Measurements from ENCODE around the gene DHFR. TPM values are rescaled to one million over a fixed set of nuclear protein-coding genes. Genes with fewer than 3 reads are reported as not detected.

The DHFR gene
- total RNA-seq, 2 donors from 2014 or later: 3.9 to 4.8 TPM

DNA sequence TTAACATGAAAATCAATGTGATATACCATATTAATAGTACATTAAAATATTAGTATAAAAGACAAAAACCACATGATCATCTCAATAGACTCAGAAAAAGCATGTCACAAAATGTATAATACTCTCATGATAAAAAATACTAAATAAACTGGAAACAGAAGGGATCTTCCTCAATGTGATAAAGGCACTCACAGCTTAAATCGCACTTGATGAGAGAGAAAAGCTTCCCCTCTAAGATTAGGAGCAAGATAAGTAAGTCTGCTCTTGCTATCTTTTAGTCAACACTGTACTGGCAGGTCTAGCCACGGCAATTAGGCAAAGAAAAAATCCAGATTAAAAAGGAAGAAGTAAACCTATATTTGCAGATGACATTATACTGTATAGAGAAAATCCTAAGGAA is 22.1 kb downstream of the DHFR start:
- no peak for DNase-seq (ENCODE audit: low spot score)
- TF ChIP-seq, protein P1, sequence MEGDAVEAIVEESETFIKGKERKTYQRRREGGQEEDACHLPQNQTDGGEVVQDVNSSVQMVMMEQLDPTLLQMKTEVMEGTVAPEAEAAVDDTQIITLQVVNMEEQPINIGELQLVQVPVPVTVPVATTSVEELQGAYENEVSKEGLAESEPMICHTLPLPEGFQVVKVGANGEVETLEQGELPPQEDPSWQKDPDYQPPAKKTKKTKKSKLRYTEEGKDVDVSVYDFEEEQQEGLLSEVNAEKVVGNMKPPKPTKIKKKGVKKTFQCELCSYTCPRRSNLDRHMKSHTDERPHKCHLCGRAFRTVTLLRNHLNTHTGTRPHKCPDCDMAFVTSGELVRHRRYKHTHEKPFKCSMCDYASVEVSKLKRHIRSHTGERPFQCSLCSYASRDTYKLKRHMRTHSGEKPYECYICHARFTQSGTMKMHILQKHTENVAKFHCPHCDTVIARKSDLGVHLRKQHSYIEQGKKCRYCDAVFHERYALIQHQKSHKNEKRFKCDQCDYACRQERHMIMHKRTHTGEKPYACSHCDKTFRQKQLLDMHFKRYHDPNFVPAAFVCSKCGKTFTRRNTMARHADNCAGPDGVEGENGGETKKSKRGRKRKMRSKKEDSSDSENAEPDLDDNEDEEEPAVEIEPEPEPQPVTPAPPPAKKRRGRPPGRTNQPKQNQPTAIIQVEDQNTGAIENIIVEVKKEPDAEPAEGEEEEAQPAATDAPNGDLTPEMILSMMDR (IDR thresholded peaks at IDR 0.05): no peak
- H3K27me3 ChIP-seq: no peaks in the 10 kb centered on the region
- no peaks in the 10 kb centered on the region for H3K4me1 ChIP-seq
- no peaks in the 10 kb centered on the region for H3K36me3 ChIP-seq
- no peak overlapping the region for H3K27ac ChIP-seq
- H3K9me3 ChIP-seq: no peaks in the 10 kb centered on the region
- H3K4me3 ChIP-seq: no peak overlapping the region

DNA sequence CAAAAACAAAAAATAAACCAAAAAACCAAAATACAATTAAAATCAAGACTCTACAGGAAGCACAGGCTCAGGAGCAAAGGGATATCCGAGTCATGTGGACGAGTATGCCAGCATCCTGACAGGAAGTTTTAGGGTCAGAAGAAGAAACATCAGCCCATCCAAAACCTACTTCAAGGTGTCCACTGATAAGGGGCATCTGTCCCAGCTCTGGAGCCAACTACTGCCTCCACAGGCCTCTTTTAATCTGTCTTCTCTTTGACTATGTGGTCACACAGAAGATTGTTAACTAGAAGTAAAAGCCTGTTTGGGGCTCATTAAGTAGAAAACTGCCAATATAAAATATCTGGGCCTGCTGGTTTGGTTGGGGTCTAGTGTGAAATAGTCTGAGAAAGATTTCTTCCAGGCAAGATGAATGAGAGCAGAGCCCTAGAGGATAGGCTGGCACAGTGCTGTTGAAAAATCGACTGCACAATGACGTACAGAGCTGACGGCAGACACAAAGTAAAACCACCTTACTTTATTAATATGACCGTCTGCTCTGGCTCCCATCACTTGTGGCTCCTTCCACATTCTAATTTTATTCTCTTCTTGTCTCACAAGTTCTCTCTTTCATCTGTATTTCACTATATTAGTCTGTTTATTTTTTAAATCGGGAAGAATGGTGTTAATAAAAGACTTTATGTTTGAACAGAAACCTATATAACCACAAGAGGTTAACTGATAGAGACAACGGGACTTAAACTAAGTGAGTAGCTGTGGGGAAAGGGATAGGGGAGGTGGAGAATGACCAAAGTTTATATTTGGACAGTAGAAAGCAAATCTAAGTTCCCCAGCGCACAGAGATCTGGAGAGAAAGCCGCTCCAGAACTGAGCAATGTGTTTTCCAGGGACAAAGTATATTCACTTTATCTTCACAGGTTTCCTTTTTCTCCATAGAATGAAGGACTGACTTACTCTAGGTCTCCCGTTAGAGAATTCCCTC is 23.2 kb downstream of the DHFR start:
- no peaks in the 10 kb centered on the region for H3K4me1 ChIP-seq
- no peaks in the 10 kb centered on the region for H3K27me3 ChIP-seq
- no peak for DNase-seq (ENCODE audit: low spot score)
- H3K36me3 ChIP-seq: no peaks in the 10 kb centered on the region
- no peak overlapping the region for H3K4me3 ChIP-seq
- TF ChIP-seq, protein P1 (IDR thresholded peaks at IDR 0.05): no peak
- H3K27ac ChIP-seq: no peak overlapping the region
- no peaks in the 10 kb centered on the region for H3K9me3 ChIP-seq

DNA sequence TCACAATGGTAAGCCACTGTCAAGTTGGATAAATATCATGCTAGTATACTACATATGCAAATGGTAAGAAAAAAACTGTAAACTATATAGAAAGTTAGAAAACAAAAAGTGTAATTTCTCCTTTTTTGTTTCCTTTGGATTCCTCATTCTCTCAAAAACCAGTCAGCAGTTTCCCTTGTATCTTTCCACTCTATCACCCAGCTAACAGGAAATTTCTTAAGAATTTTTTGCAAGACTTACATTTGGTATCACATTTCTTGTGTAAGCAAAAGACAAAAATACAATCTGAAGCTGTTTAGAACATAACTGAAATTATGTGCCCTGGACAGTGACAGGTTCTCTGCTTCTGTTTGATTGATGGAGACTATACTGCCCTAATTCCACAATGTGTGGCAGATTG is 25.5 kb downstream of the DHFR start:
- Histone ChIP-seq H3K27me3 (no peaks in the 10 kb centered on the region), H3K9me3 (no peaks in the 10 kb centered on the region), H3K36me3 (no peaks in the 10 kb centered on the region), H3K27ac (no peak overlapping the region), H3K4me3 (no peak overlapping the region), H3K4me1 (no peaks in the 10 kb centered on the region)
- no peak for DNase-seq (ENCODE audit: low spot score)
- TF ChIP-seq, protein P1 (IDR thresholded peaks at IDR 0.05): no peak

DNA sequence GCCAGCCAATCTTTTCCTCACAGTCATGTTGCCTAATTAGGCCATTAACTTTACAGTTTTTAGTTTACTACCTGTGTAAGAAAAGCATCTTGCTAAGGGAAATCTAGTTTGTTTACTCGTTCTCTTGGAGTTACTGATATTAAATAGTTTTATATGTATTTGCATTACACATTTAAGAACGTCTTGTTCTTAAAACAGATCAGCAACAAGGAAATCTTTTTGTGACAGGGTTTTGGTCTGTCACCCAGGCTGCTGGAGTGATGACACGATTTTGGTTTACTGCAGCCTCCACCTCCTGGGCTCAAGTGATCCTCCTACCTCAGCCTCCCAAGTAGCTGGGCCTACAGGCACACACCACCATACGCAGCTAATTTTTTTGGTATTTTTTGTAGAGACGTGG is 29.6 kb downstream of the DHFR start:
- no peak for DNase-seq (ENCODE audit: low spot score)
- no peak overlapping the region for H3K27ac ChIP-seq
- H3K27me3 ChIP-seq: no peaks in the 10 kb centered on the region
- H3K4me1 ChIP-seq: no peaks in the 10 kb centered on the region
- TF ChIP-seq, protein P1 (IDR thresholded peaks at IDR 0.05): no peak
- no peaks in the 10 kb centered on the region for H3K9me3 ChIP-seq
- no peak overlapping the region for H3K4me3 ChIP-seq
- H3K36me3 ChIP-seq: no peaks in the 10 kb centered on the region

DNA sequence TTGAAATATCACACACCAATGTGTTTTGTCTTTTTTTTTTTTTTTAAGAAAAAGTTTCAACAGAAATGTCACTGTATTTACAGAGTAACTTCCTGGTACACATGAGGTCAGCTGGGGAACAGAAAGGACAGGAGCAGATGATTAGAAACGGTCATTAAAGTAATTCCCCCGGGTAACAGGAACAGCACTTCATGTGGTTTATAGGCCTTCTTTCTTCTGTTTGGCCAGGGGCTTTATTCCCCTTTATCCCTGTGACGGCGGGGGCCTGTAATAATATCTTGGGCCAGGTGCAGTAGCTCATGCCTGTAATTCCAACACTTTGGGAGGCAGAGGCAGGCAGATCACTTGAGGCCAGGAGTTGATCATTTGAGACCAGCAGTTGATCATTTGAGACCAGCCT is 30.8 kb downstream of the DHFR start:
- Histone ChIP-seq H3K4me1 (no peaks in the 10 kb centered on the region), H3K4me3 (no peak overlapping the region), H3K27me3 (no peaks in the 10 kb centered on the region), H3K27ac (no peak overlapping the region), H3K9me3 (no peaks in the 10 kb centered on the region), H3K36me3 (no peaks in the 10 kb centered on the region)
- TF ChIP-seq, protein P1 (IDR thresholded peaks at IDR 0.05): no peak
- DNase-seq (ENCODE audit: low spot score): no peak
